GM21423 (cell line): ENCODE measurements around the gene KCNA3.

ENCODE experiments used
- ATAC-seq: cut with Tn5 transposase; IDR thresholded peaks from one replicate; pipeline ENCODE4 v1.9.1; 2021; ENCODE audit warnings: mild to moderate bottlenecking, moderate library complexity; ENCODE audit not compliant: unreplicated experiment

The KCNA3 gene

GRCh38 chr1:110674337-110675059, at the start of gene KCNA3:
TSS of gene KCNA3 (minus strand) at chr1:110674940. CDS start at chr1:110674809, 131 bp downstream.
- no peak for ATAC-seq

DNA sequence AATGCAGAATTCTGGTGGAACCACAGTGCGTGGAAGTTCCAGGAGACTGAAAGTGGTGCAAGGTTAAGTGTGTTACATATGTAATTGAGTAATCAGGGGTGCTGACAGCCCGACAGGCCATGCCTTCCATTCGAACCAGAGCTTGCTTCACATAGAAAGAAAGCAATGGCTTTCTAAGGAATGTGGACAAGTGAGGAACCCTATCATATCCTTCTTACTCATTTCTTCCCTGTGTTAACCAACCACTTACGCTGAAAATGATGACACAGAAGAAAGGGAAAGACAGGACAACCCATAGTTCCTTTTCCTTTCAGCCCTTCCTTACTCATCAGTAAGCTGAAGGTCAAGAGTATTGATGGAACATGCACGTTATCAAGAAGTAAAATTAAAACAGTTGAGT, 48.1 kb upstream of the KCNA3 start:
- no peak for ATAC-seq

DNA sequence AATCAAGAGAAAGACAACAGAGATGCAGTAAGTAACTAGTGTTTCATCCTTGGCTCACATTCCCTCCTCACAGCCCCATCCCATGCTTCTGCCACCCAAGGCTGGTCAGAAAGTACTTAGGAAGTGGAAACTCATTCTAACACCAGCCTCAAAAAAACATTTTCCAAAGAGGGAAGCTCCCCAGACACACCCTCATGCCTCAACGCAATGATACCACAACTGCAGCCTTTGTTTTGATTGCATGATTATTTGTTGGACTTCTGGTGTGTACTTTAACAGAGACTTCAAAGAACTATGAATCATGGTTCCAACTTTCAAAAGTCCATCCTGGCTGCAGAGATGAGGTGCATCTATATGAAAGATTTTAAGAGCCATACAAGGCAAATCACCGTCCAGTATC, 45.2 kb upstream of the KCNA3 start:
- no peak for ATAC-seq

GRCh38 chr1:110718452-110718851, 43.7 kb upstream of the KCNA3 start:
- ATAC-seq: no peak

GRCh38 chr1:110717179-110717578, 42.4 kb upstream of the KCNA3 start:
- no peak for ATAC-seq

GRCh38 chr1:110714374-110714995, 39.7 kb upstream of the KCNA3 start:
- no peak for ATAC-seq

- ATAC-seq: no peak
Measured at GRCh38 chr1:110713221-110713620, 38.5 kb upstream of the KCNA3 start.

DNA sequence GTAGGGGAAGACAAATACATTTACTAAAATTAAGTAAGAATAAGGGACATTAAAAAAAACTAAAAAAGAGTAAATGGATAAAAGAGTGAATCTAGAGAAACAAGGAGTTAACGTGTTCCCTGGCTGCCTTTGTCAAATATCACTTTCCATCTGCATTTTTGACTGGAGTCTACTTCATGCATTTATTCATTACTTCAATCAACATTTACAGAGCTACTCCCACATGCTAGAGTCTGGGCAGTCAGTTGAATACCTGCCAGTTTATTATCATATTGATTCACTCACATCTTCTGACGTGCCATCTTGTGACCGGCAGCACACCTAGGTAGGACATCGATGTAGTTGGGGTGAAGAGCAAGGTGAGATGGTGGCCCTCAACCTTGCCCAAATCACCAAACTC, 35.6 kb upstream of the KCNA3 start:
- ATAC-seq: no peak

GRCh38 chr1:110708974-110709440, 34.3 kb upstream of the KCNA3 start:
- ATAC-seq: no peak

GRCh38 chr1:110707232-110707631, 32.5 kb upstream of the KCNA3 start:
- no peak for ATAC-seq

DNA sequence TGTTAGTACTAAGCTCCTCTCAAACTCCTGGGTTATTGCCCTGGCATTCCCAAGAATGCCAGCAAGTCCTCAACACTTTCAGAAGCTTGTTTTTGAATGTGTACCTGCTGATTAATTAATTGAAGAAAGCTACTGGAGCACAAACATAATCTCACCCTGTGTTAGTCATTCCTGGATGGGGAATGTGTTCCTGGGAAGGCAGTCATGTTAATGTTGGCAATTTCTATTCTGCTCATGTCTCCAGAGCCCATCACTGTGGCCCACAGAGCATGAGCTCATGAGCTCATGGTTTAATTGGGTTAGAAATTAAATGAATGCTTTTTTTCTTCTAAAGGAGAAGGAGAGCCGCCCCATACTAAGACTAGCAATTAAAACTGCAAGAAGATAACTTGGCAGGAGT, 31.9 kb upstream of the KCNA3 start:
- ATAC-seq: no peak

DNA sequence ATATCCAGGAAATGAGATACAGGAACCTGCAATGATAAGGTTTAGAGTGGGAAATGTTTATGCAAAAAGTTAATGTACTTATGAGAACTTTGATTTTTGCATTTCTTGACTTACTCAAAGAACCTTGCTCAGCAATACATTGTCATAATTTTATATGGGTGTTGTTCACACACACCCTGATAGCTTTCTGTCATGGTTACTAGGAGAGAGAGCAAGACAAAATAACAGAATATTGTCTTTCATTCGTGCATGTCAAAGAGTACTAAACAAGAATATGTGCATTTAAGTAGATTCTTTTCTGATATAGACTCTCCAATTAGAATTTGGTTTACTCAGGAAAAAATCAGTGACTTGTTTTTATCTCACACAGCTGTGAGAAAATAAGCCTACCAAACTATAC, 27.5 kb upstream of the KCNA3 start:
- no peak for ATAC-seq

- ATAC-seq: no peak
Measured at GRCh38 chr1:110700767-110701166, 26.0 kb upstream of the KCNA3 start.

GRCh38 chr1:110697606-110698005, 22.9 kb upstream of the KCNA3 start:
- ATAC-seq: no peak

DNA sequence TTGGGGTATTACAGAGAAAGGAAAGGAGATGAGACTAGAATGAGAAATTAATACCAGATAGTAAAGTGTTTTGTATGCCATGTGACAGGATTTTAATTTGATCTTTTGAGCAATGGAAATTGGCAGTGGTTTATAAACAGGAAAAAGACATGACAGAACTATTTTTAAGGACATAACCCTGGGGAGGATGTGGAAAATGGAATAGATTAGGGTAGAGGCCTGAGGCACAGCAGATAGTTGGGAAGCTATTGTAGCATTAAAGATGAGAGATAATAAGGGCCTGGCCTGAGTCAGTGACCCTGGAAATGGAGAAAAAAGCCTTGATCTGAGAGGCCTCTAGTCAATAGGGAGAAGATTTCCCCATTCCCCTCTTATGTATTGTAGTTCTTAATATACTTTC, 22.1 kb upstream of the KCNA3 start:
- no peak for ATAC-seq

DNA sequence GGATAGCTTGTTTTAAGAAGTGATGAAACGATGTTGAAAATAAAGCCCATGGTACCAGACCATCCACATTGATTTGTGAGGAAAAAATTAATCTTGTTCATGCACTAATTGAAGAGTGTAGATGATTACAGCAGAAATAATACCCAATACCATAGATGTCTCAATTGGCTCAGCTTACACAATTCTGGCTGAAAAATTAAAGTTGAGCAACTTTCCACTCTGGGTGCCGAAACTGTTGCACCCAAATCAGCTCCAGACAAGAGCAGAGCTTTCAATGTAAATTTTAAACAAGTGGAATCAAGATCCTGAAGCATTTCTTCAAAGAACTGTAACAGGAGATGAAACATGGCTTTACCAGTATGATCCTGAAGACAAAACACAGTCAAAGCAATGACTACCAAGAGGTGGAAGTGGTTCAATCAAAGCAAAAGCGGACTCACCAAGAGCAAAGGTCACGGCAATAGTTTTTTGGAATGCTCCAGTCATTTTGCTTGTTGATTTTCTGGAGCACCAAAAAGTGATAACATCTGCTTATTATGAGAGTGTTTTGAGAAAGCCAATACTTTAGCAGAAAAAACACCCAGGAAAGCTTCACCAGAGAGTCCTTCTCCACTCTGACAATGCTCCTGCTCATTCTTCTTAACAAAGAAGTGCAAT, 16.1 kb upstream of the KCNA3 start:
- no peak for ATAC-seq

GRCh38 chr1:110689868-110690267, 15.1 kb upstream of the KCNA3 start:
- ATAC-seq: no peak

DNA sequence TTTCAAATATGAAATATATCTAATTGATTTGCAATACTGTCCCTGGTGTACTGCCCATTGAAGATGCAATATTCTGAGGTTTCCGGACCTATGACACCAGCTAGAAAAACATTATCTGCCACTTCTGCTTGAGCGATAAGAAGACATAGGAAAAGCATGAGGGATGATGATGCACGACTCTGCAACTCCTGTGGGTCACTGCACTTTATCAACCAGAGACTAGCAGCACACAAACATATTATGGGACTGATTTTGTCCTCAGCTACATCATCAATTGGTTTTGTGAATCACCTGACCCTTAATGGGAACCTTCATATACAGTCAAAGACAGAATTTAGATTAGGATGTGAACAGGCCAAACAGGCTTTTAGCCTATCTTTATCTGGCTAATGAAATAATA, 13.8 kb upstream of the KCNA3 start:
- ATAC-seq: no peak

GRCh38 chr1:110687250-110687649, 12.5 kb upstream of the KCNA3 start:
- ATAC-seq: no peak

GRCh38 chr1:110686188-110686587, 11.4 kb upstream of the KCNA3 start:
- ATAC-seq: no peak

- ATAC-seq: no peak
Measured at GRCh38 chr1:110684491-110684890, 9.8 kb upstream of the KCNA3 start.

- no peak for ATAC-seq
Measured at GRCh38 chr1:110682898-110683297, 8.2 kb upstream of the KCNA3 start.
